Activated T-helper 1 cell treated with anti-CD3 and anti-CD28 coated beads, Interleukin-2, amount 50 U/mL, for 16 hours (primary cell): Measurements from ENCODE around the gene DEPP1.

ENCODE experiments used
- DNase-seq, 2 donors: peaks; one replicate each; pipeline ENCODE4 v3.0.0-alpha.2; 2020; ENCODE audit warnings: low read depth in 1 of 2, low spot score in 1 of 2

The DEPP1 gene

DNA sequence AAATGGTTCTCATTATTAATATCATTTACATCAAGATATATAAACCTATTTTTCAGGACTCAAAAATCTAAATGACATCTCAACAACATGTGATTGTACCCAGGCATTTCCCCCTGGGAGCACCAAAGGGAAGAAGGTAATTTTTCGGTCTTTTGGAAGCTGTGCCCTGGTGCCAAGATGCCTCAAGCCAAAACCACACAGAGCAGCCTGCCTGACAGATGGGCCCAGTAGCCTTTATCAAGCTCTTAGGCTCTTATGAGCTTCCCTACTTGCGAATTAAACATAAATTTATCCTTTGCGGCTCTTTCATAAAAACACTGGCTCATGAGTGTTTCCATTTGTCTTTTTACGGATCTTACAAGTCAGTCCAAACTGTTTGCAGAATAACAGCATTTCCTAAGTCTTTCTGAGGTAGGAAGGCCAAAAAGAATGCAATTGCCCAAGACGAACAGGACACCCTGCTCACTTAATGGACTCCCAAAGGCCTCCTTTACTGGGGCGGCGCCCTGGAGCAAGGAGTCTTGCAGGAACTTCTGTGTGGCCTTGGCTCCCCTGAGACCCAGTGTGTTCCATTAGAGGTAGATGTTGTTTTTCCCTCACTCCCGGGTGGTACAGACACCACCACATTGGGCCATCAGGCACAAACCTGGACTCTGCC lies 23.1 kb downstream of the DEPP1 start:
- no peak for DNase-seq

DNA sequence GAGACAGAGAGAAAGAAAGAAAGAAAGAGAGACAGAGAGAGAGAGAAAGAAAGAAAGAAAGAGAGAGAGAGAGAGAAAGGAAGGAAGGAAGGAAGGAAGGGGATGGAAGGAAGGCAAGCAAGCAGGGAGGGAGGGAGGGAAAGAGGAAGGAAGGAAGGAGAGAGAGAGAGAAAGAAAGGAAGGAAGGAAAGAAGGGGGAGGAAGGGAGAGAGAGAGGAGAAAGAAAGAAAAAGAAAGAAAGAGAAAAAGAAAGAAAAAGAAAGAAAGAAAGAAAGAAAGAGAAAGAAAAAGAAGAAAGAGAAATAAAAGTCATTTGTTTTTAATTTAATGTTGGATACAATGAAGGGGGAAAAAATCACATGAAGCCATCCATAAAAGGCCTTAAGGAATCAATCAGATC lies 23.6 kb downstream of the DEPP1 start:
- no peak for DNase-seq

- no peak for DNase-seq
Measured at GRCh38 chr10:44954042-44954441, 24.6 kb downstream of the DEPP1 start.

DNA sequence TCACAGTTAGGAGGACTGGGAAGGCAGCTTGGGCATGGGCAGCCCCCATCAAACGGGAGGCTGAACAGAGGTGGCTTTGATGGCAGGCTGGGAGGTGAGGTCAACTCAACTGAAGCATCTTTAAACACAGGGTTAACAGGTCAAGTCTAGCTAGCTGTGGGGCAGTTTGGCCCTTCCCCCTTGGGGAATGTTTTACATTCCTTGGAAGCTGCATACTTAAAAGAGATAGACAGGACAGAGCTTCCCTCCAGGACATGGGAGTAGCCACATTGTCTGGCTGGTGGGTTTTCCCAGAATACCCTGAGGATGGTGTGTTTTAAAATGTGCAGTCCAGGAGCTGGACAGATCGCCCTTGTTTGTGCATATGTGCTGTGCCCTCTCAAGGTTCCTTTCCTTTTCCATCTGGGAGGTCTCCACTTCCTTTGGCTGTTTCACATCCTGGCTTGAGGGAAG lies 25.8 kb downstream of the DEPP1 start:
- no peak for DNase-seq

- no peak for DNase-seq
Measured at GRCh38 chr10:44951576-44952226, 26.9 kb downstream of the DEPP1 start.

GRCh38 chr10:44950326-44951225 lies 28.0 kb downstream of the DEPP1 start:
- no peak for DNase-seq

DNA sequence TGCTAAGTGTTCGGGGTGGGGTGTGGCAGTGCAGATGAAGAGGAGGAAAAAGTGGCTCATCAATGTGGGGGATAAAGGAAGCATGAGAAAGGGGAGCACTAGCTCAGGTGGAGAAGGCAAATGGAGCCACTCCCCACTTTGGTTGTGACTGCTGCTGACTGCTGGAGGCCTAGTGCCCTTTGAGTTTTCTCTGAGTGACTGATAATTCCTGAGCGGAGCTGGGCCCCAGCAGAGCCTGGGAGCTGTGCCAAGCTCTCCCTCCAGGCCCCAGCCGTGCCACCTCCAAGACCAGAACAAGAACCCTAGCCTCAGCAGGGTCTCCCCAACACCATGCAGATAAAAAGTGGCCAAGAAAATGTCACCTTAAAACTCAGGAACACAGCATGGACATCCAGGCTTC lies 28.7 kb downstream of the DEPP1 start:
- no peak for DNase-seq

GRCh38 chr10:44949127-44949802 lies 29.3 kb downstream of the DEPP1 start:
- no peak for DNase-seq

- DNase-seq, result no peak
Measured at GRCh38 chr10:44948642-44949041, 30.0 kb downstream of the DEPP1 start.

DNA sequence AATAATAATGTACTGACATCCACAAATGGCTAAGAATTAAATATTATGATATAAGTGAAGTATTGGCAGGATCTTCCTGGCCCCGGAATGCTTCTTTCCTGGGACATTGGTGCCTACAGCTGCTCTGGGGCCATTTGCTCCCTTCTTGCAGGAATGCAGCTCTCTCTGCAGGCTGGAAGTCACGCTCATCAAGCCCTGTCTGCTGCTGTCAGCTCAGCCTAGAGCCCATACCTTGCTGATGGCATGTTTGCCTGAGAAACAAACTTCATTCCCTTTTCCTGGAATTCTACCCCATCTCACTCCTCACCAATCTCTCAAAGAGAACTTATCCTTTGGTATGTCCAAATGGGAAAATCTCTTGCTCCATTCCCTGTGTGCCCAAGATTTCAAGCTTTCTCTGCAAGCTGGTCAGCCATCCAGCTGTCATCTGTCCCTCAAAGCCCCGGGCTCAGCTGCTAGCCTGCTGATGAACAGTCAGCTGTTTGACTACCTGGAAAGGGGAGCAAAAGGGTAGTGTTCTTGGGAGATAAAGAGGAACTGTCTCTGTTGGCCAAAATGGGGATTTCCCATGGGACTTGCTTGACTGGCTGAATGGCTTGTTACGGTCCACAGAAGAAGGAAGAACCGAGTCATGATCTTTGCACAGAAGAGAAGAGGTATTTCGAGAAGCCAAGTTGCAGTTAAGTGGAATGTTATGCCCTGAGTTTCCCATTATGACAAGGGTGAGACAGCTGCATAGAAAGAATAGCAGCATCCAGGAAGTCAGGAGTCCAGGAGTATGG lies 31.0 kb downstream of the DEPP1 start:
- DNase-seq, result no peak

DNA sequence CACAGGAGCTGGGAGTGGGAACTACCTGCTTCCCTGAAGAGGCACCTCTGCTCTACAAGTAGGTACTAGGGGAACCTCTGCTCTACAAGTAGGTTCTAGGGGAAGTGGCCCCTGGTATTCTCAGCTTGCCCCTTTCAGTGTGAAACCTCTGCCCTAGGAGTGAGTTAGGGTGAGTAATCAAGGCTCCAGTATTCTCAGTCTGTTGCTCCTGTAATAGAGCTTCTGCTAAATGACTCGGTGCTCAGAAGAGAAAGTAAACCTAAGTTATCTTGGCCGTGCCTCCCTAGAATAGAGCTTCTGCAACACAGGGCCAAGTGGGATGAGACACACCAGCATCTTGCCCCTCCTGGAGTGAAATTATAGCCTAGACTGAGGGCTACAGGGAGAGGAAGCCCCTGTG lies 32.4 kb downstream of the DEPP1 start:
- DNase-seq, result no peak

GRCh38 chr10:44944354-44944753 lies 34.3 kb downstream of the DEPP1 start:
- no peak for DNase-seq

GRCh38 chr10:44939691-44940401 lies 38.8 kb downstream of the DEPP1 start:
- no peak for DNase-seq

- no peak for DNase-seq
Measured at GRCh38 chr10:44938956-44939355, 39.7 kb downstream of the DEPP1 start.

GRCh38 chr10:44937196-44938005 lies 41.2 kb downstream of the DEPP1 start:
- DNase-seq, result no peak

GRCh38 chr10:44936314-44936975 lies 42.2 kb downstream of the DEPP1 start:
- no peak for DNase-seq

GRCh38 chr10:44935966-44936295 lies 42.7 kb downstream of the DEPP1 start:
- DNase-seq, result no peak

DNA sequence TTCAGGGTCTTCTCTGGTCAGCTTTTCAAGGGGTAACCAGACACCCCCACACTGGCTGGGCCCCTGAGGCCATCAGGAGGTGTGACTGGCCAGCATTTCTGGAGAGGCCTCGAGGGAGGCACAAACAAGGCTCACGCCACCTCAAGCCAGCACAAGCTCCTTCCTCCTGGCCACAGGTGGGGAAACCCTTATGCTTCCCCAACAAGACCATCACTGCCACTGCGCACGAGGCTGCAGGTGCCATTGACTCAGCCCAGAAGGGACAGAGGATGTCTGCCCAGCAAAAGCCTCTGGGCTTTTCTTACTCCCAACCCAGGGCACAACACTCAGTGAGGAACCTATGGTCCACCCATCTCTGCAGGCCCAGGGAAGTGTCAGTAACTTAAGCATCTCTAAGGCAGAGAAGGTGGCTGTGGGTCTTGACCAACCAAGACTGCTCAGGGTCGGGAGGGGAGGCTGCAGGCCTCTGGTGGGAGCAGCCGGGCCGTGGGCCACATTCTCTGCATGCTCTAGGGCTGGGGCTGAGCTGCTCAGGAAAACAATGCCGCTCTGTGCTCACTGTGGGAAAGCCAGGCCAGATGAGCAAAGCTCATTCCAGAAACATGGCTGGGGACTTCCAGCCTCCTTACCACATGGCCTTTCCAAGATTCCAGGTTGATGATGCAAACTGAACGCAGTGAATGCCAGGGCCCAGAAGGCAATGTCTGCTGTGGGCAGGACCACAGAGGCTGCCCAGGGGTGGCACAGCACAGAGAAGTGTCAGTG lies 43.2 kb downstream of the DEPP1 start:
- DNase-seq, result no peak
